Inferior parietal cortex (tissue), 1 donor: ENCODE results near the gene QRSL1.
A peak's percentile ranks its signal among the peaks of the same experiment; 100 is the strongest.
"Not testable (repeated sequence)": the region's sequence is repeated elsewhere in the genome, so short reads cannot be mapped to it uniquely, and the experiment has no call there.

Experiments used
- DNase-seq: peaks from one replicate; pipeline ENCODE4 v3.0.0-alpha.2; 2016; ENCODE audit errors: extremely low spot score

QRSL1 gene

DNA sequence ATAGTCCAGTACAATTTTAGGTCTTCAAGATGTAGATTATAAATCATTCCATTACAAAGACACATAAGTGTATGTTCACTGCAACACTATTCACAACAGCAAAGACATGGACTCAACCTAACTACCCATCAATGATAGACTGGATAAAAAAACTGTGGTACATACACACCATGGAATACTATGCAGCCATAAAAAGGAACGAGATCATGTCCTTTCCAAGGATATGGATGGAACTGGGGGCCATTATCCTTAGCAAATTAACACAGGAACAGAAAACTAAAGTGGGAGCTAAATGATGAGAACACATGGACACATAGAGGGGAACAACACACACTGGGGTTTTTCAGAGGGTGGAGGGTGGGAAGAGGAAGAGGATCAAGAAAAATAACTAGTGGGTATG is 6.3 kb upstream of the QRSL1 start:
- no peak for DNase-seq

DNA sequence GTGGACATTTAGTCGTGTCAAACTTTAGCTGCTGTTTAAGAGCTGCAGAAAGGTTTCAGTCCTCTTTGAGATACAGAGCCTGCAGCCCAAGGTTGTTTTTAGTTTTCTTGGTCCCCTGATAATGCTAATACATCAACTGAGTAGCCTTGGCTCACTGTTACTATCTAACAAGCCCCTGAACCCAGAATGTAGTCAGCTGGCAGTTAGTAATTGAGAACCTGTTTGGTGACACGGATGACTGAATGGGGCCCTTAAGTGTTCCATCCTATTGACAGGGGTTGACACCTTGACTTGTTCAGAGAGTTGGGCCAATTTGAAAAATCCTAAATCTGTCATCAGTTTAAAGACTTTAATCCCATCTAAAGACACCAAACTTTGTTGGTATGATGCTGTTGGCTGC is 2.9 kb upstream of the QRSL1 start:
- DNase-seq: no peak

DNA sequence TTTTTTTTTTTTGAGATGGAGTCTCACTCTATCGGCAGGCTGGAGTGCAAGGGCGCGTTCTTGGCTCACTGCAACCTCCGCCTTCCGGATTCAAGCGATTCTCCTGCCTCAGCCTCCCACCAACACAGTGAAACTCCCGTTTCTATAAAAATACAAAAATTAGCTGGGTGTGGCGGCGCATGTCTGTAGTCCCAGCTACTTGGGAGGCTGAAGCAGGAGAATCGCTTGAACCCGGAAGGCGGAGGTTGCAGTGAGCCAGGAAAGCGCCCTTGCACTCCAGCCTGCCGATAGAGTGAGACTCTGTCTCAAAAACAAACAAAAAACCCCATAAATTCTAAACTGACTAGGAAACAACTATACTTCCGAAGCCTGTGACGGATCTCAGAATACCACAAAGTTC is 1.6 kb upstream of the QRSL1 start:
- DNase-seq: not testable (repeated sequence)

DNA sequence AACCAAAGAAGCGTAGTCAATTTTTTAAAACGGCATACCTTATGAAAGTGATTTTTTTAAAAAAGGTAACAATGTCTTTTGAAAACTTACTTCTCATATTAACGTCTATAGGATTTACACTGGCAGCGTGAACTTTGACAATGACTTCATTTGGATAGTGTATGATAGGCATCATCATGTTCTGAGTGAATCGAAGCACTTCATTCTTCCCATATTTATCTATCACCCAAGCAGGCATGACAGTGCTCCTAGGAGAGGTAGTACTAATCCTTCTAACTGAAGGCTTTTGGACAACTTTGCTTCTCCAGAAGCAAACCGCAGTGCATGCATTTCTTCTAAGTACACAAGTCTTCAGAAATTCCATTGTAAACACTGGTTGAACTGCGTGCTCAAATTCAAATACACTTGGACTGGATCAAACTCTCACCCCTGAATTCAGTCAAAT is 698 bp upstream of the QRSL1 start:
- DNase-seq: peak; percentile 52

DNA sequence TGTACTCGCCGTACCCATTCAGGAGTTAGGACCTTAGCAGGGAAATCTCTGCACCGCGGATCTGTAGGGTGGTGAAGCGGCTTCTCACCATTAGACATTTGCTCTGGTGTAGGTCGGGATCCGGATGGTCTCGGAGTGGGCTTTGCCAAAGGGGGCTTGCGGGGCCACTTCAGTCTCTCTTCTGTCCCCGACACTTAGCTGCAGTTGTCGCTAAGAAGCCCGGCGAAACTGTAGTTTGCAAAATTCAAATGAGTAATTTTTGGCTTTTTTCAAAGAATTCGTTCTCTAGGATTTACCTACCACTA is 433 bp downstream of the QRSL1 start:
- DNase-seq: peak; percentile 8

DNA sequence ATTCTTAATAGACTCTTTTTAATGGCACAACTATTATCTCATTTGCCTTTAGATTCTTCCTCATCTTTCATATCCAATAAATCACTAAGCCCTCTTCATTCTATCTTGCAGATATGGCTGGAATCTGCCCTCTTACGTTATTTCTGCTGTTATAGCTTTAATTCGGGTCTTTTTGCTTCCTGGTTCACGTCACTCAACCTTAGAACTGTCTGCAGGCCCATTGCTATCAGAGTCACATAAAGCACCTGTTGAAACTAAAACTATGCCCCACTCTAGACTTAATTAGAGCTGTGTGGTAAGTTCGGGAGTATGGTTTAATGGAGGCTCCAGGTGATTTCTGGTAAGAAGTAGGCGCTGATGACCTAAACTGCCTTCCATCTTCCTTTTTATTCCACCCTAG is 988 bp downstream of the QRSL1 start:
- DNase-seq: no peak

DNA sequence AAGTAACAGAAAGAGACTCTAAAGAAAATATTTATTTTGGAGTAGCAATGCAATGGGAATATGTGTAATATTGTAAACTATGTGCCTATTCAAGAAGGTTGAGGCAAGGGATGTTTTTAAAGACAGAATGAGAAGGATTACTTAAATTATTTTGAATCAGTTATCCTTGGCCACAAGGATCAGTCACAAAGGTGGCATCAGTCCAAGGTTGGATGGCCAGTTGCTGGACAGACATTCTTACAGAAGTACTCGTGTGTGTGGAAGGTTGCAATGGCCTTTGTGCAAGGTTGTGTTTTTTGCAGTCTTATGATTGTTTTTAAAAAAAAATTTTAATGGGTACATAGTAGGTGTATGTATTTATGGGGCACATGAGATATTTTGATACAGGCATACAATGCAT is 2.0 kb downstream of the QRSL1 start:
- no peak for DNase-seq

DNA sequence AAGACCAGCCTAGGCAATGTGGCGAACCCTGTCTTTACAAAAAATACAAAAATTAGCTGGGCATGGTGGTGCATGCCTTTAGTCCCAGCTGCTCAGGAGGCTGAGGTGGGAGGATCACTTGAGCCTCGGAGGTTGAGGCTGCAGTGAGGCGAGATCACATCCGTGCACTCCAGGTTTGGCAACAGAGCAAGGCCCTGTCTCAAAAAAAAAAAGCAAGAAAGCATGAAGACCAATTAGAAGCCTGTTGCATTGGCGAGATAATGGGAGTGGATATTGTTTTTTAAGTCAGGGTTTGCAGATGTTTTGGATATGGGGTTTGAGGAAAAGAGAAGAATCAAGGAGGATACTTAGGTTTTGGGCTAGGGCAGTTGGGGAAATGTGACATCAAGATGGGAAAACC is 5.2 kb downstream of the QRSL1 start:
- no peak for DNase-seq

DNA sequence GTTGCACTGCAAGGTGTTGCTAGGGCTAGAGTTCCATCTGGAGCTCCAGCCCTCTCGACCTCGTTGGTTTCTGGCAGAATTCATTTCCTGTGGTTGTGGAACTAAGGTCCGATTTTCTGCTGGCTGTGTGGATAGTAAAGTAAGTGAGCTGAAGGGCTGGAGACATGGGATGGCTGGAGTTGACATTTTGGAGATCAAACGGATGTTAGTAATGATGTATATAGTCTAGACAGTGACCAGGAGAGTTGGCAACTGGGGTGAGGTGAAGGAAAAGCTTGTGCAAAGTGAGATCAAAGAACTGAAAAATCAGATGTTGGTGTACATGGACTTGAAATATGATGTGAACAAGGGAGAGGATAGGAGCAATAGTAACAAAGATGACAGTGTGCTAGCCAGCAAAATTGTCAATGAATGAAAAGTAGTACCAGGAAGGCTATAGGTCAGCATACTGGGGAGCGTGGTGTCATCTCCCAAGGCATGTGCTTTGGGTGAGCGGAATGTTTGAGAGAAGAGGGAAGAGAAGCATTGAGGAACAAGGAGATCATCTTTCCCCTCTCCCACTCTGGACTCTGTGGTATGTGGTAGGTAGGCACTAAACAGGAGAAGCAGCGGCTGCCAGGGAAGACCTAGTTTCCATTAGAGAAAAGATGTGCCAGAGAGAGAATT is 7.8 kb downstream of the QRSL1 start:
- DNase-seq: no peak

DNA sequence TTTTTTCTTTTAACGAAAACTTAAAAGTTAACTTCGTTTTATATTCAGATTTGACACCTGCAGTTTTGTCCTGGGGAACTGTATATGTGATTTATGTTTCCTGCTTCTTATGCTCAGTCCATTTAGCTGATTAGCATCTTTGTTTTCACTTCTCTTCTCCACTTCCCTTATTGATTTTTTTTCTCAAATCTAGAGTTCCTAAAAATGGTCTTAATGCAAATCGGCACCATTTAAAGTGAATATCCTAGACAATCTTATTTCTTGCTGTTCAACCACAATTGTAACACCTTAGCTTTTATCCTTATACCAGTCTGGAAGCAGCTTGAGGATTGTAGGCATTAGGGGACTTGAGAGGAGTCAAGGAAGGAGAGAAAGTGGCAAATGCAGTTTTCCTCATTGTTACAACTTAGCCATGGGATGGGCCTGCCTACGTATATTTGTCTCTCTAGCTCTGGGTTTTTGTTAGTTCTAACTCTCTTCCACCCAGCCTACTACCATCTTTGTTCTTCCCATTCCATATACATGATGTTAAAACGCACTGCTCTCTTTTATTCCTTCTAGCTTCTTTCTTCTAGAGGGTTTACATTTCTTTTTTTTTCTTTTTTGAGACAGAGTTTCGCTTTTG is 8.5 kb downstream of the QRSL1 start:
- DNase-seq: no peak

DNA sequence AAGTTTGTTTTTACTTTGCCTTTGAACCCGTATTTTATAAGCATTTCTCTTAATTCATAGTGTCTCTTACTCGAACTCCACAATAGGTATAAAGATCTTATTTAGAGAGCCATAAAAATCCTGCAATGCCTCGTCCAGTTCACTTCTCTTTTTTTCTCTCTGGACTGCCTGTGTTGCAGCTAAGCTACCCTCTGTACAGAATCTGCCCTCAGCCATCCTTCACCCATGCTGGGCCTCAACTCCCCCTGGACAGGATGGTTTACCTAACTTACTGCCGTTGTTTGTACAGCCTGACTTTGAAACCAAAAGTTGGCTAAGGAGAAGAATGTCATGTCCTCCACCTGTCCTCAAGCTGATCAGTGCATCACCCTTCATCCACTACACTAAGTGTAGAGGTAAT is 10.4 kb downstream of the QRSL1 start:
- DNase-seq: no peak

DNA sequence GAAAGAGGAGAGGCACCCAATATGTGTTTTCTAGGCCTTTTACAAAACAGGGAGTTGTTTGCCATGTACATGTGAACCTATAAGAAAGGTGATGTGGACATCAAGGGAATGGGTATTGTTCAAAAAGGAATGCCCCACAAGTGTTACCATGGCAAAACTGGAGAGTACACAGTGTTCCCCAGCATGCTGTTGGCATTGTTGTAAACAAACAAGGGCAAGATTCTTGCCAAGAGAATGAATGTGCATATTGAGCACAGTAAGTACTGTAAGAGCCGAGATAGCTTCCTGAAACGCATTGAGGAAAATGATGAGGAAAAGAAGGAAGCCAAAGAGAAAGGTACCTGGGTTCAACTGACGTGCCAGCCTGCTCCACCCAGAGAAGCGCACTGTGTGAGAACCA is 13.1 kb downstream of the QRSL1 start:
- DNase-seq: no peak

DNA sequence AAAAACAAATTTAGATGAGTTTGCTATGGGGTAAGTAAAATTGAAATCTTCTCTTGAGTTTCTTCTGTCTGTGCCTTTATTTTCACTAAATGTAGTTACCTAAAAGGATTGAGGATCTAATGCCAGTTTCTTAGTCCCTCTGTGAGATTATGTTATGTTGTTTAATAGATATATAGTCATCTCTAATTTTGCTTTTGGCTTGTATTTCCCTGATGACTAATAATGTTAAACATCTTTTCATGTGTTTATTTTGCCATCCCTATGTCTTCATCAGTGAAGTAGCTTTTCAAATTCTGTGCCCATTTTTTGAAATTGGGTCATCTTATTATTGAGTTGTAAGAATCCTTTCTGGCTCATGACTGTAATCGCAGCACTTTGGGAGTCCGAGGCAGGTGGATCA is 13.7 kb downstream of the QRSL1 start:
- no peak for DNase-seq

DNA sequence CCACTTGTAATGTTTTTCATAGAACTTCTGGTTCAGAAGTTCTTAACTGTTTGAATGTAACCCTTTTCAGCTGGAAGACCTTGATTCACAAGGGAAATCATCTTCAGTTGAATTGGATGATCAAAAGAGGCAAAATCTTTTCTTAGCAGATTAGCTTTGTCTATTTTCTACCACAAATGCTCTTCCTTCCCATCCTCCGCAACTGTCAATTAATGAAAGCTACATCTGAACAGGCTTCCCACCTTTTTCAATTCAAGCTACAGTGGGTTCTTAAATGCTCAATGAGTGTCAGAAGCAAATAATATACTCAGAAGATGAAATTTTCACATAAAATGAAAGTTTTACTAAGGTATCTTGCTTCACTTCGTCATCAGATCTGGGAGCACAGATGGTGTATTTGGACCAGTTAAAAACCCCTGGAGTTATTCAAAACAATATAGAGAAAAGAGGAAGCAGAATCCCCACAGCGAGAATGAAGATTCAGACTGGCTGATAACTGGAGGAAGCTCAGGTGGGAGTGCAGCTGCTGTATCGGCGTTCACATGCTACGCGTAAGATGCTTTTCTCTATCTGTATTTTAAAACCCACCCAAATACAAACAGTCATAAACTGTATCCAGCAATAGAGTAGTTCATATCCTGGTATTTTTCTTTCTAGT is 19.4 kb downstream of the QRSL1 start:
- DNase-seq: no peak

DNA sequence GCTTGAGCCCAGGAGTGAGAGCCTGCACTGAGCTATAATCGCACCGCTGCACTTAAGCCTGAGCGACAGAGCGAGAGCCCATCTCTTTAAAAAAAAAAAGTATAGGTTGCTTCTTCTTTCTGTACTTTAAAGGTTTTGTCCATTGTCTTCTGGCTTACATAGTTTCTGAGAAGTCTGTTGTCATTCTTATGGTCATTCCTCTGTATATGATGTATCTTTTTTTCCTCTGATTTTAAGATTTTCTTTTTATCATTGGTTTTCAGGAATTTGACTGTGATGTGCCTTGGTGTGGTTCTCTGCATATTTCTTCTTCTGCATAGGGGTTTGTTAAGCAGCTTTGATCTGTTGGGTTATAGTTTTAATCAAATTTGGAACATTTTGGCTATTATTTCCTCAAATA is 29.1 kb downstream of the QRSL1 start:
- DNase-seq: no peak

DNA sequence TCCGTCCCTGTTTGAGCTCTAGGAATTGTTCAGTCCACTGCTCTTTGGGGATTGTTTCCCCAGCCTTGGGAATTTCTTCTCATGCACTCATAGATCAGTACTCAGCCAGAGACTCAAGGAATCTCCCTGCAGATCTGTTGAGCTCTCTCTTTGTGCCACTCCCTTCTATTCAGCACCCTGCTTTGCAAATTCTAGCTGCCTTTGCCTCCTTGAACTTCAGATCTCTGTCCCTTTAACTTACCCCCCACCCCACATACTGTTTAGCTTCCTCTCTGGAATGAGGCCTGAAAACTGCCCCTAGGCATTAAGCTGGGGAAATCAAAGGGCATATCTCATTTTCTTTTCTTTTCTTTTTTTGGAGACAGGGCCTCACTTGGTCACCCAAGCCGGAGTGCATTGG is 30.5 kb downstream of the QRSL1 start:
- no peak for DNase-seq

DNA sequence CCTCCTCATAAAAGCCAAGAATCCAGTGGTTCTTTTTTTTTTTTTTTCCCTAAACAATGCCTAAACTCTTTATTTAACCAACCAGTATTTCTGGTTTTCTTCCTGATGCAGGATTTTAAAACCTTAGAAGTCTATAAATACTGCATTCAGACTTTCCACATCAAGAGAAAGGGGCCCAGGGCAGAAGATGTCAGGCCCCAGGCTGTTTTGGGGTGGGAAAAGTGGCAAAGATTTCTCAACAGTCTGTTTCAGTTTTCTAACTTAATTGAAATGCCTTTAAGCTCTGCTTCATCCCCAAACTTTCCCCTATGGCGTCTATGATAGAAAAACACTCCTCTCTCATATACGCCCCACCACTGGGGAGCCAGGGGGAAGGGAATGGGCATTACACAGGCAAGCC is 33.1 kb downstream of the QRSL1 start:
- no peak for DNase-seq

DNA sequence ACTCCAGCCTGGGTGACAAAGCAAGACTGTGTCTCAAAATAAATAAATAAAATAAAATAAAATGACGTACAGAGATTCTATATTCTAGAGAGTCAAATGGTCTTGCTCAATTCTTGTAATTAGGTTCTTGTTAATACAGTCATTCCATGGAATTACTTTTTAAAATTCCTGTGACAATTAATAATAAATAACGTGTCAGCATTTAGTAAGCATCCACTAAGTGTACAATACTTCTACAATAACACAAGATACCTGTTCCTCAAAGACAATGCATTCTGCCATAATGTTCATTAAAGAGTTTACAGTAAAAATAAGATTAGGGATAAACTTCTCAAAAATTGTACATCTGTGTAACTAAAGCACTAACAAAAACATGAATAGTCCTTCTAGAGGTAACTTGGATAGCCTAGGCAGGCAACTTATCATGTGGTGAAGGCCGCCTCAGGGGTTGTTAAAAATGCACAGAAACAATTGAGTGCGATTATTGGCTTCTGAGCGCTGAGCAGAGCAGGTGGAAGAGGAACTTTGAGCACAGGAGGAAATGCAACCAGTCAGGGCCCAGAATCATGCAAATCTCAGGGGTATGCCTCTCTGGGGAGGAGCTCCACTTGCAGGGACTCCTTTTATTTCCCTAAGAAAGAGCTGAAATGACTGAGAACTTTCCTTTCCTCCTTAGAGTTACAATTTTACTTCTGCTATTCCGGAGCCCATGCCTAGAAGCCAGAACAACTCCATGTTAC is 37.1 kb downstream of the QRSL1 start:
- no peak for DNase-seq

DNA sequence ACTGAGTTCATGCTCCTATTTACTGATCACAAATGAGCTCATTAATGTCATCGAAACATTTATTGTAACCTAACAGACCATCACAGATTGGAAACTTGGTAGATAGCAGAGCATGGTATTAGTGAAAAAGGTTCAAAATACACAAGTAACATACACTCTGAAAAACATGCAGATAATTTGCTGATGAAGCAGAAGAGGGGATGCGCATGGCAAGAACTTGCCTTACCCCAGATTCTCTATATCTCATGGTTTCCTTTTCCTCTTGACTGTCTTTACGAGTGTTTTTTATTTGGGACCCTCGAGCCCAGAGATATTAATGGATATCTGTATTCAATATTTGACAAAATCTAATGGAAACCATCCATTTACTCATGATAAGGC is 37.6 kb downstream of the QRSL1 start:
- DNase-seq: no peak

DNA sequence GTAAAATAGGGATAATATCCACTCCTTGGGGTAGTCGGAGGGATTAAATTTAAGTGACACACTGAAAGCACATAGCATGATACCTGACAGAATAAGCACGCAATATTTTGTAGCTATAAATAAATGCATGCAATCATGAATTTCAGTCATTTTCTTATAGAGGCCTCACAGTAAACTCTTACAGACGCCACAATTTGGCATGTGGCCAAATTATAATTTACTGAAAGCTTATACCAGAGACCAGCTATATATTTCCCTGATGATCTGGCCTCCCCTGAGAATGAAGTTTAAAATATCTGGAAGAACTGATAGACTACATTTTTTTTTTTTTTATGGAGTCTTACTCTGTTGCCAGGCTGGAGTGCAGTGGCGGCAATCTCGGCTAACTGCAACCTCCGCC is 40.9 kb downstream of the QRSL1 start:
- no peak for DNase-seq

DNA sequence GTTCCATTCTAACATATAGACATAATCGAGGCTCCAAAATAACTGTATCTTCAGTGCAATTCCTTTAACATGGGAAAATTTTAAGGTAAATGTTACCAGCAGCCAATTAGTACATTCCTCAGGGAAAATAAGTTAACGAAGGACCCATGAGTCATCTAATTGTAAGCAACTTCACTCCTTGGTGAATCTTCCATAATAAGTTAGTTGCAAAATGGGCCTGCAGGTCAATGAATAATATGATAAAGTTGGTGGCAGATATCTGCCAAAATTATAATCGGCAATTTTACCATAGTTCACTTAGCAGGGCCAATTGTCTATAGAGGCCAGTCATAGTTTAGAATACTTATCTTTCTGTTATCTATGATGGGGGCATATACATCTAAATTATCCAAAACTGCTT is 42.3 kb downstream of the QRSL1 start:
- DNase-seq: no peak

DNA sequence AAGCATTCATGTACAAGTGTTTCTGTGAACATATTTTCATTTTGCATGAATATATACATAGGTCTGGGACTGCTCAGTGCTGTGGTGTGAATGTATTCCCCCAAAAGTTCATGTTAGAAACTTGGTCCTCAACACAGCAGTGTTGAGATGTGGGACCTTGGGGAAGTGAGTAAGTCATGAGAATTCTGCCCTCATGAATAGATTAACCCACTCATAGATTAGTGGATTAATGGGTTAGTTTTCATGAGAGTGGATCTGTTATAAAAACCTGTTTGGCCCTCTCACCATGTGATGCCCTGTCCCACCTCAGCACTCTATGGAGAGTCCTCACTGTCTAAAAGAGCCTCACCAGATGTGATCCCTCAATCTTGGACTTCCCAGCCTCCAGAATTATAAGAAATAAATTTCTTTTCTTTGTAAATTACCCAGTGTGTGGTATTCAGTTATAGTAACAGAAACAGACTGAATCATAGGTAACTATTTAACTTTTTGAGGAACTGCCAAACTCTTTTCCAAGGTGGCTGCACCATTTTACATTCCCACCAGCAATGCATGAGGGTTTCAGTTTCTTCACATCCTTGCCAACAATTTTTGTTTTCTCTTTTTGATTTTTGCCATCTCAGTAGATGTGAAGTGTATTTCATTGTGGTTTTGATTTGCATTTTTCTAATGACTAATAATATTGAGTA is 45.3 kb downstream of the QRSL1 start:
- DNase-seq: no peak
